ENCODE results near the gene NPY4R. TPM values are rescaled to one million over a fixed set of nuclear protein-coding genes. Genes with fewer than 3 reads are reported as not detected.
A peak's percentile ranks its signal among the peaks of the same experiment; 100 is the strongest.
"Not testable (repeated sequence)": the region's sequence is repeated elsewhere in the genome, so short reads cannot be mapped to it uniquely, and the experiment has no call there.

Gene NPY4R
- total and polyA plus RNA-seq, 8 donors, result 0.32 to 1.3 (median 0.56) TPM

DNA sequence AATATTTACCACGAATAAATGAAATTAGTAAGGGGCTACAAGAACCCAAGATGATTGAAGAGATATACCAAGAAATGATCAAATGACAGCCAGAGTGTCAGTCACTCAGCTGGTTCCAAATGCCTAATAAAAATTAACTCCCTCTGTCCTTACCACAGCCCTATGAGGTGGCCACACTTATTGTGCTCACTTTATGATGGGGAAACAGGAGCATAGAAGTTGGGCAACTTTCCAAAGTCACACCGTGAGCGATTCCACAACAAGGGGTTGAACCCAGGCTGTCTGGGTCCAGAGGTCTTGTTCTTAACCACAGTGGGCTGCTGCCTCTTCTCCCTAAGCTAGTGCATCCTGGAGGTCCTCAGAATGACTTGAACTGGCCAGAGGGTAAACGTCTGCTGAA, 31.6 kb upstream of the NPY4R start:
- intact Hi-C loops (cut with DNase I); H3K36me3 ChIP-seq; H3K4me3 ChIP-seq; H3K27me3 ChIP-seq; H3K27ac ChIP-seq; ATAC-seq; DNase-seq; H3K9me3 ChIP-seq; H3K4me1 ChIP-seq: not testable (repeated sequence)

GRCh38 chr10:46491364-46492114, 25.8 kb upstream of the NPY4R start:
- H3K27ac ChIP-seq; ATAC-seq; H3K4me1 ChIP-seq; intact Hi-C loops (cut with DNase I); H3K27me3 ChIP-seq; H3K4me3 ChIP-seq; H3K36me3 ChIP-seq; DNase-seq; H3K9me3 ChIP-seq: not testable (repeated sequence)

- DNase-seq, result peak in 2 of 4 donors; percentile 13 to 14
- H3K4me1 ChIP-seq; intact Hi-C loops (cut with DNase I); H3K36me3 ChIP-seq; H3K27me3 ChIP-seq; H3K9me3 ChIP-seq; ATAC-seq; H3K4me3 ChIP-seq; H3K27ac ChIP-seq: not testable (repeated sequence)
Measured at GRCh38 chr10:46490285-46490684, 24.5 kb upstream of the NPY4R start.

DNA sequence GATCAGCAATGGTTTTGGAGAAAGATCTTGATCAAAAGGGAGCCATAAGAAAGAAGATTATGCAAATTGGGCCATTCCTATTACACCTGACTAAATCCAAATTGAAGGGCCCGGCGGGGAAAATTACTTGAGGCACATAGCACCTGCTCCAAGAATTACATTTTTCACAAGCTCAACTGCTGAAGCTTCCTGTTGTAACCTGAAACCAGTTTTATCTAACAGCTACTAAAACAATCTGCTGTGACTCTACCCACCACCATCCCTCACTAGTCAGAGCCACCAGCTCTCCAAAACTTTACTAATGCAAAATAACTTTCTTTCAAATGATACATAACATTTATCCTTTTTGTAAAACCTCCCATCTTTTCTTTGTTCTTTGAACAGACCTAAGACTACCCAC, 20.7 kb upstream of the NPY4R start:
- H3K4me3 ChIP-seq; H3K9me3 ChIP-seq; intact Hi-C loops (cut with DNase I); DNase-seq; H3K36me3 ChIP-seq; H3K4me1 ChIP-seq; H3K27ac ChIP-seq; H3K27me3 ChIP-seq: not testable (repeated sequence)
- ATAC-seq, result peak; percentile 18

- H3K4me1 ChIP-seq; DNase-seq; H3K27ac ChIP-seq; H3K4me3 ChIP-seq; H3K27me3 ChIP-seq; H3K9me3 ChIP-seq; intact Hi-C loops (cut with DNase I); H3K36me3 ChIP-seq: not testable (repeated sequence)
- ATAC-seq, result peak; percentile 49
Measured at GRCh38 chr10:46474746-46475320, 9.1 kb upstream of the NPY4R start.

DNA sequence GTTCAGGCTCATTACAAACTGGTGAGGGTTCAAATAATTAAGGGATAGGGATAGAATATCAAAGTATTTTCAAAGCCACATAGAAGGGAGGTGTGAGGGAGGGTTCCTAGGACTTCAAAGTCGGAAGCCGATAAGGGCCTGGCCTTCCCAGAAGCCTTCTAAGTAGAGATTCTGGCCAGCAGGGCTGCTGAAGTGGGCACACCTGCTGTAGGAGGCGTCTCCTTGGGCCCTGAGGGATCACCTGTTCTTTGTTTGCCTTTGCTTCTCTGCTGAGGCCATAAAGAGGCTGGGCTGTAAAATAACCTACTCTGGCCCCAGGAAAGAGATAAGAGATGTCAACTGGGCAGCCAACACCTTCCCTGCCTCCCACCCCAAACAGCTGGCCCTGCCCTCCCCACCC, 8.0 kb upstream of the NPY4R start:
- intact Hi-C loops (cut with DNase I); H3K36me3 ChIP-seq; H3K4me1 ChIP-seq; H3K9me3 ChIP-seq; H3K27ac ChIP-seq; H3K27me3 ChIP-seq; H3K4me3 ChIP-seq: not testable (repeated sequence)
- DNase-seq, result peak in 1 of 4 donors; percentile 43
- ATAC-seq, result peak; percentile 95

- not testable (repeated sequence) for ATAC-seq
Measured at GRCh38 chr10:46470134-46470533, 4.4 kb upstream of the NPY4R start.

DNA sequence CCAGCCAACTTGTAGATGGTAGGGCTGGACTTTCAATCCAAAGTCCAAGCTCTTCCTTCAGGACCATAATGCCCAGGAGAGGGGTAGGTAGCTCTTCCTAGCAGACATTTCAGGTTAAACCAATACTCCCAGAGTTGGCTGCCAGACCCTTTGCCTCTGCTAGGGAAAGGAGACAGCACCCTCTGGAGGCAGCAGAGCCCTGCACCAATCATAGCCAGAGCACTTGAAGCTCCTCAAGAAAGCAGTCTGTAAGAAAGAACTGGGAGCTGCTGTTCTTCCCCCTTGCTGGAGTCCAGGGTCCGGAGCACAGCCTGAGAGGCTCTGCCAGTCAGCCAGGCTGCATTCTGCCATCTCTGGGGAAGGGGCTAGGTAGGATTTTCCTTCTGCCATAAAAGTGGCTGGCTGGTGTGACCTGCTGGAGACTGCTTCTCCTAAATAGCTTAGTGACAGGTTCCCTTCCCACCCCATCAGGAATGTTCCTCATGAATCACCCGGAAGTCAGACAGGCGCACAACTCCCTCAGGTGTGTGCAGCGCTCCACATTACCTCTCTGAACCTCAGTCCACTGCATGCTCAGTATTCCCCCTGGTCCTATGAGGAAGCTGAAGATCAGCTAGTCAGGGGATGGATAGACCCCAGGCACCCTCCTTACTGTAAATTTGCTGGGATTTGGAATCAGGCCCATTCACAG, 2.5 kb upstream of the NPY4R start:
- ATAC-seq, result peak; percentile 92
- H3K27me3 ChIP-seq; H3K9me3 ChIP-seq; H3K27ac ChIP-seq; H3K36me3 ChIP-seq; DNase-seq; H3K4me1 ChIP-seq; intact Hi-C loops (cut with DNase I); H3K4me3 ChIP-seq: not testable (repeated sequence)

More at GRCh38 chr10:46470134-46470533, 4.4 kb upstream of the NPY4R start:
- DNase-seq; H3K27me3 ChIP-seq; H3K4me3 ChIP-seq; H3K36me3 ChIP-seq; intact Hi-C loops (cut with DNase I); H3K27ac ChIP-seq; H3K9me3 ChIP-seq; H3K4me1 ChIP-seq: not testable (repeated sequence)

- H3K9me3 ChIP-seq, result not testable (repeated sequence)
Measured at GRCh38 chr10:46463608-46464007, 2.1 kb downstream of the NPY4R start.

GRCh38 chr10:46462276-46462675, 3.5 kb downstream of the NPY4R start:
- intact Hi-C loops (cut with DNase I); ATAC-seq; H3K9me3 ChIP-seq; H3K36me3 ChIP-seq; H3K4me3 ChIP-seq; H3K27me3 ChIP-seq; H3K27ac ChIP-seq; DNase-seq; H3K4me1 ChIP-seq: not testable (repeated sequence)

More at GRCh38 chr10:46463608-46464007, 2.1 kb downstream of the NPY4R start:
- H3K4me1 ChIP-seq; H3K4me3 ChIP-seq; H3K36me3 ChIP-seq; H3K27me3 ChIP-seq; ATAC-seq; intact Hi-C loops (cut with DNase I); DNase-seq; H3K27ac ChIP-seq: not testable (repeated sequence)

GRCh38 chr10:46459579-46459978, 6.2 kb downstream of the NPY4R start:
- H3K9me3 ChIP-seq; H3K4me1 ChIP-seq; H3K27ac ChIP-seq; H3K27me3 ChIP-seq; intact Hi-C loops (cut with DNase I); ATAC-seq; DNase-seq; H3K4me3 ChIP-seq; H3K36me3 ChIP-seq: not testable (repeated sequence)

GRCh38 chr10:46457071-46457470, 8.7 kb downstream of the NPY4R start:
- H3K4me1 ChIP-seq; H3K27me3 ChIP-seq; ATAC-seq; DNase-seq; intact Hi-C loops (cut with DNase I); H3K27ac ChIP-seq; H3K4me3 ChIP-seq; H3K36me3 ChIP-seq; H3K9me3 ChIP-seq: not testable (repeated sequence)

- intact Hi-C loops (cut with DNase I); ATAC-seq; H3K4me3 ChIP-seq: not testable (repeated sequence)
Measured at GRCh38 chr10:46455992-46456391, 9.8 kb downstream of the NPY4R start.

More at GRCh38 chr10:46455992-46456391, 9.8 kb downstream of the NPY4R start:
- H3K36me3 ChIP-seq, H3K9me3 ChIP-seq, DNase-seq, H3K4me1 ChIP-seq, H3K27me3 ChIP-seq, H3K27ac ChIP-seq: not testable (repeated sequence)
